Measurements from ENCODE around the gene KRTAP5-6. TPM values are rescaled to one million over a fixed set of nuclear protein-coding genes. Genes with fewer than 3 reads are reported as not detected.
A peak's percentile ranks its signal among the peaks of the same experiment; 100 is the strongest.
"Not testable (repeated sequence)": the region's sequence is repeated elsewhere in the genome, so short reads cannot be mapped to it uniquely, and the experiment has no call there.

KRTAP5-6 gene
- total RNA-seq, 2 donors from 2014 or later = not detected

DNA sequence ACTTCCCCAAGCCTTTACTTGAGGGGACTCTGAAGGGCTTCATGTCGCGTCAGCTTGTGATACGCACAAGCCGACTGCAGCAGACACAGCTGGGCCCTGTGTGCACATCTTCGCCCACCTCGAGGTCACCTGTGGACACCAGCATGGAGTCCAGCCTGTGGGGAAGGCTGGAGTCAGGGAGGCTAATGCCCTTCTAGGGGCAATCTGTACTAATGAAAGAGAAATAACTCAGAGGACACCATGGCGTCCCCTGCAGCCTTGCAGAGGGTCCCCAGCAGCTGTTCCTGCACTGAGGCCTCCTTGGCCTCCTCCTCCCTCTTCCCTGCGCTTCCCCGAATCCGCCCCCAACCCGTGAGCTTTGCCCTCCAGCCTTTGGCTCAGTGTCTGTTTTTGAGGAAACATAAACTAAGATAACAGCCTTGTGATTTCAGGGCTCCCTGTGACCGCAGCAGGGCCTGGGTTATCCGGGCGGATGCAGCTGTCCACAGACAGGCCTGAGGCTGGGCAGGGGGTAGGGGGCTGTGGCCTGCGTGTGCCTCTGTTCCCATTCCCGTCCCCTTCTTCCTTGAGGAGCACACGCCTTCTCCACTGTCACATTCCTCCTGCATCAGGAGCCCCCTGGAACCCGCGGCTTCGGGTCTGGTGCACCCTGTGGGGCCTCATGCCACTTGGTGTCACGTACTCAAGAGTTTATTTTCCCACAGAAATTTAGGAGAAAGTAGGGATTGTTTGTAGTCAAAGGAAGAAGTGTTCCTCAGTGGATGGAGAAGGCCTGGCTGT, 42.4 kb upstream of the KRTAP5-6 start:
- Mint-ChIP-seq H3K36me3 (ENCODE audit: low read depth) (peaks cover 2% of the 10 kb centered on the region), H3K4me1 (peaks cover 6% of the 10 kb centered on the region), H3K27me3 (peaks cover 58% of the 10 kb centered on the region), H3K4me3 (no peak overlapping the region), H3K27ac (no peak overlapping the region)
- DNase-seq (no peak), ATAC-seq (no peak)
- no peaks in the 10 kb centered on the region for H3K9me3 ChIP-seq (ENCODE audit: control insufficient read depth, low read length, poor library complexity, severe bottlenecking)

DNA sequence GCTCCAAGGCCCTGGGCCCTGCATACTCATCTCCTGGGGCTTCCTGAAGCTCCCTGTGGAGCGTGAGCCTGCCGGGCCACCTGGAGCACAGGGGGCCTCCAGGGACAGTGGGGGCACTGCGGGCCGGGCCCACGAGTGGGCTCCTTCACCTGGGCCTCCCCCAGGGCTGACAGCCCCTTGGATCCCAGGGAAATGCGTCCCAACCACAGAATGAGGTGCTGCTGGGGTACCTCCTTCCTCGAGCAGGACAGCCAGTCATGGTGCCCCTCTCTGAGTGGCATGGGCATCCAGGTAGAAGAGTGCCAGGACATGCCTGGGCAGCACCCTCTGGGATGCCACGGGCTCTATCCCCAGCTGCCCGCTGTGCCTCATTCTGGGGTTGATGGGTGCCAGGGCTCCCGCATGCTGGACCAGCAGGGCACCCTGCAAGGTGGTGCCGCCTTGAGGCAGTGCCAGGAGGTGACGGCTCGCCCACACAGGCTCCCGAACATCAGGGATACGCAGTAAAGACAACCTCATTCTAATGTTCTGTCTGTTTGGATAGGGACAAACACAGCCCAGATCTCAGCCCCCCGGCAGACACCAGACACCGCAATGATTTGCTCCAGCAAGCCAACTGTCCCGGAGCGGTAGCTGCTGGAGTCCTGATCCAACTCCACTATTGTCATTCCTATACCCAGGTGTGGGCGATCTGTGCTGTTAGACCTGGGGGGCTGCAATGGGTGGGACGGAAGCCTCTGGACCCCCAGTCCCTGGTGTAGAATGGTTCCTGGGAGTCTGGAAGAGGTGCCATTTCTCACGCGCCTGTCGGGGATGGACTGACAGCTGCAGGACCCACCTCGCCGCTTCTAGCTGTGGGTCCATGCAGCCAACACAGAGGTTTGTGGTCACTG, 41.6 kb upstream of the KRTAP5-6 start:
- ATAC-seq = no peak
- peaks cover 13% of the 10 kb centered on the region for H3K4me1 Mint-ChIP-seq
- H3K4me3 Mint-ChIP-seq = no peak overlapping the region
- H3K36me3 Mint-ChIP-seq (ENCODE audit: low read depth) = peaks cover 8% of the 10 kb centered on the region
- no peaks in the 10 kb centered on the region for H3K9me3 ChIP-seq (ENCODE audit: control insufficient read depth, low read length, poor library complexity, severe bottlenecking)
- no peak overlapping the region for H3K27ac Mint-ChIP-seq
- H3K27me3 Mint-ChIP-seq = peaks cover 66% of the 10 kb centered on the region
- DNase-seq = no peak

DNA sequence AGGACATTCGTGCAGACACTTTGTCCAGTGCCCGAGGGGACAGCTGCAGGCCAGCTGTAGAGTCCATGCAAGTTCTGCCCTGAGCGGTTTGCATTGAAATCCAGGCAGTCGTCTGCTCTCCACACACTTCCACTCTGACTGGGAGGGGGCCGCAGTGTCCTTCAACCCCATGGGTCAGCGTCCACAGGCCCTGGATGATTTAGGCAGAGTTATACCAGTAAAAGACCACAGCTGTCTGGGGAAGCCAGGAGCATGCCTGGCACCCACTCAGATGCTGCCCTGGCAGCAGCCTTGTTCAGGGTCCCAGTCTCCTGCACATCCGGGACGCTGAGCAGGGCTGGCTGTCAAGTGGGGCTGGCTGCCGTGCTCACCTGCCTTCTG, 40.9 kb upstream of the KRTAP5-6 start:
- DNase-seq (no peak), ATAC-seq (no peak)
- Mint-ChIP-seq H3K36me3 (ENCODE audit: low read depth) (peaks cover 8% of the 10 kb centered on the region), H3K27ac (no peak overlapping the region), H3K27me3 (peaks cover 62% of the 10 kb centered on the region), H3K4me1 (peaks cover 14% of the 10 kb centered on the region), H3K4me3 (no peak overlapping the region)
- no peaks in the 10 kb centered on the region for H3K9me3 ChIP-seq (ENCODE audit: control insufficient read depth, low read length, poor library complexity, severe bottlenecking)

DNA sequence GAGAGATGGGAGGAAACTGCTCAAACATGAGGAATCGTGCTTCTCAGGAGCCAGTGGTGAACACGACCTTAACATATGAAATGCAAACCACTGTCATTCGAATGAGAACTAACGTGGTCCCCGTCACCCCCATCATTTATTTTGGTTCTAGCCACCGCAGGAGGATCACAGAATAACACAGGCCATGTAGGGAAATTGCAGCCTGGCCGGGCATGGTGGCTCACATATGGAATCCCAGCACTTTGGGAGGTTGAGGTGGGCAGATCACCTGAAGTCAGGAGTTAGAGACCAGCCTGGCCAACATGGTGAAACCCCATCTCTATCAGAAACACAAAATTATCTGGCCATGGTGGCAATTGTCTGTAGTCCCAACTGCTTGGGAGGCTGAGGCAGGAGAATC, 40.3 kb upstream of the KRTAP5-6 start:
- ATAC-seq (no peak), DNase-seq (no peak)
- H3K27me3 Mint-ChIP-seq = peaks cover 56% of the 10 kb centered on the region
- peaks cover 8% of the 10 kb centered on the region for H3K36me3 Mint-ChIP-seq (ENCODE audit: low read depth)
- H3K4me1 Mint-ChIP-seq = peaks cover 14% of the 10 kb centered on the region
- no peak overlapping the region for H3K27ac Mint-ChIP-seq
- H3K9me3 ChIP-seq (ENCODE audit: control insufficient read depth, low read length, poor library complexity, severe bottlenecking) = no peaks in the 10 kb centered on the region
- H3K4me3 Mint-ChIP-seq = no peak overlapping the region

DNA sequence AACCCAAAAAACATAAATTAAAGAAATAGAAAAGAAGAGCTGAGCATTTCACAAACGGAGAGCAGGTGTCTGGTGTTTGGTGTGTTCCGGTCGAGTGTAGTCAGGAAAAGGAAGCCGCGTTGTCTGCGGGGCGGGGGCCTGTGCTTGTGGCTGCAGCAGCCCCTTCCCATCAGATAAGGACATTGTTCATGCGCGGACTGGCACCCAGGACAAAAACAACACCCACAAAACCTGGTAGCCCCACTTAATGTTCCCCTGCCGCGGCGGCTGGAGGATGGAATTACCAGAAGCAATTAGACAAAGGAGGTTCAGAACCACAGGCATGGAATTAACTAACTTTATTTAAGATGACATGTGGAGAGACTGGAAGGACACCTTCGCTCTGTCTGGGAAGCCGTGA, 37.5 kb upstream of the KRTAP5-6 start:
- Mint-ChIP-seq H3K27ac (no peak overlapping the region), H3K4me1 (peaks cover 12% of the 10 kb centered on the region), H3K4me3 (no peak overlapping the region), H3K36me3 (ENCODE audit: low read depth) (peaks cover 6% of the 10 kb centered on the region), H3K27me3 (peaks cover 54% of the 10 kb centered on the region)
- no peaks in the 10 kb centered on the region for H3K9me3 ChIP-seq (ENCODE audit: control insufficient read depth, low read length, poor library complexity, severe bottlenecking)
- ATAC-seq = no peak
- DNase-seq = no peak

DNA sequence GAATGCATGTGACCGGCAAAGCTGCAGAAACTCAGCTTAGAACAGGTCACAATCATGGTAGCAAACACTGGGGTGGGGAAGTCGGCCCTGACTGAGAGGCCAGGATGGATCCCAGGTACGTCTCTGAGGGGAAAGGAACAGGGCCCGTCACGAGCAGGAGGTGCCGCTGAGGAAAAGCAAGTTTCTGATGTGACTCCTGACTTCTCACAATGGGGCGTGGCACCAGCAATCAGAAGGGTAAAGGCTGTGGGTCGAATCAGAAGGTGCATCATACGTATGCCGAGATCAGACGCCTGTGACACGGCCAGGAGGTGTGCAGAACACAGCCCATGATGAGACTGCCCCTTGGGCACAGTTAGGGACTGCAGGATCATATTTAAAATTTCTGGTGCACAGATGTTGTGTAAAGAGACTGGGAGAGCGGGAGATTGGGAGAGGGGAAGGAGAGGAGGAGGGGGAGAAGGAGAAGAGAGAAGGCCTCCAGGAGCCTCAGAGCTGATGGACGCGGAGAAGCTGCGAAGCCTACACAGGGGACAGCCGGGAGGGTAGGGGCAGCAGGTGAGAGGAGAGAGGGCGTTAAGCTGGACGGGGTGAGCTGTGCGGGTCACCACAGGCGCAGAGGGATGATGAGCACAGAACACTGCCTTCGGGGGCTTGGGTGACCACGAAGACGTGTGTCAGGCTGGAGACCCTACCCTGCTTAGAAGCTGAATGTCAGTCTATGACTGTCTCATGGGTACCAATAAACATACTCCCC, 36.7 kb upstream of the KRTAP5-6 start:
- Mint-ChIP-seq H3K27me3 (peaks cover 49% of the 10 kb centered on the region), H3K4me3 (no peak overlapping the region), H3K36me3 (ENCODE audit: low read depth) (peaks cover 6% of the 10 kb centered on the region), H3K27ac (no peak overlapping the region), H3K4me1 (peaks cover 12% of the 10 kb centered on the region)
- ATAC-seq (no peak), DNase-seq (no peak)
- H3K9me3 ChIP-seq (ENCODE audit: control insufficient read depth, low read length, poor library complexity, severe bottlenecking) = no peaks in the 10 kb centered on the region

- not testable (repeated sequence) for H3K27ac Mint-ChIP-seq; H3K36me3 Mint-ChIP-seq (ENCODE audit: low read depth); ATAC-seq; DNase-seq; H3K9me3 ChIP-seq (ENCODE audit: control insufficient read depth, low read length, poor library complexity, severe bottlenecking)
- H3K4me3 Mint-ChIP-seq = peak overlapping the region; percentile 21
- peaks cover 39% of the 10 kb centered on the region for H3K27me3 Mint-ChIP-seq
- peaks cover 12% of the 10 kb centered on the region for H3K4me1 Mint-ChIP-seq
These were observed 35.3 kb upstream of the KRTAP5-6 start for GRCh38 chr11:1661454-1662269.

DNA sequence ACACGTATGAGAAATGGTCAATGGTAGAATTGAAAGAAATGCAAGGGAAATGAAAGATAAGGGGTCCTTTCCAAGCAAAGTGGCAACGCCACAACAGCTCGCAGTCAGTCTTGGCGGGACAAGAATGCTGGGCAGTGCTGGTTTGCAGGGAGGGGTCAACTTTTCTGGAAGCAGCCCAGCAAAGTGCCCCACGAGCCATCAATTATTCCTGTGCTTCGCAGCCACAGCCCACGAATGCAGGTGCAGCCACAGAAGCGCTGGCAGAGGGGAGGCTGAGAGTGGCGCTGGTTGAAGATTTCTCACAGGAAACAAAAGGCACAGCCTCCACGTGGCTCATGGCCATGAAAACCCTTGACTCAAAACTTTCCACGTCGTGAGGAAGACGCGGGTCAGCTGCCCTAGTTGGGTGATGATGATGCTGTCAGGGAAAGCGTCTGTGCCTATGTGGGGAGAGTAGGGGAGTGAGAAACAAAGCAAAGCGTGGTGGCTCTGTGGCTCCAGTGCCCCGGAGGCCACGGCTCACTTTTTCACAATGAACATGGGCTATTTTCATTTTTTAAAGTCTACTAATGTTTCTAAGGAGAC, 34.2 kb upstream of the KRTAP5-6 start:
- not testable (repeated sequence) for DNase-seq; ATAC-seq; H3K36me3 Mint-ChIP-seq (ENCODE audit: low read depth); H3K9me3 ChIP-seq (ENCODE audit: control insufficient read depth, low read length, poor library complexity, severe bottlenecking); H3K27ac Mint-ChIP-seq; H3K4me3 Mint-ChIP-seq
- H3K4me1 Mint-ChIP-seq = peaks cover 12% of the 10 kb centered on the region
- peaks cover 37% of the 10 kb centered on the region for H3K27me3 Mint-ChIP-seq

- no peaks in the 10 kb centered on the region for H3K9me3 ChIP-seq (ENCODE audit: control insufficient read depth, low read length, poor library complexity, severe bottlenecking)
- ATAC-seq = no peak
- no peak overlapping the region for H3K4me3 Mint-ChIP-seq
- peaks cover 2% of the 10 kb centered on the region for H3K36me3 Mint-ChIP-seq (ENCODE audit: low read depth)
- no peak for DNase-seq
- H3K27me3 Mint-ChIP-seq = peaks cover 23% of the 10 kb centered on the region
- H3K4me1 Mint-ChIP-seq = peaks cover 1% of the 10 kb centered on the region
- no peak overlapping the region for H3K27ac Mint-ChIP-seq
These were observed 31.7 kb upstream of the KRTAP5-6 start for GRCh38 chr11:1665313-1665712.

GRCh38 chr11:1667121-1667850, 29.7 kb upstream of the KRTAP5-6 start:
- ATAC-seq = no peak
- H3K36me3 Mint-ChIP-seq (ENCODE audit: low read depth) = no peaks in the 10 kb centered on the region
- DNase-seq = no peak
- H3K4me1 Mint-ChIP-seq = no peaks in the 10 kb centered on the region
- no peaks in the 10 kb centered on the region for H3K9me3 ChIP-seq (ENCODE audit: control insufficient read depth, low read length, poor library complexity, severe bottlenecking)
- H3K27me3 Mint-ChIP-seq = peaks cover 27% of the 10 kb centered on the region
- H3K4me3 Mint-ChIP-seq = no peak overlapping the region
- H3K27ac Mint-ChIP-seq = no peak overlapping the region

- H3K9me3 ChIP-seq (ENCODE audit: control insufficient read depth, low read length, poor library complexity, severe bottlenecking) = no peaks in the 10 kb centered on the region
- ATAC-seq = no peak
- no peaks in the 10 kb centered on the region for H3K36me3 Mint-ChIP-seq (ENCODE audit: low read depth)
- H3K27ac Mint-ChIP-seq = peak overlapping the region; percentile 4
- no peak for DNase-seq
- no peaks in the 10 kb centered on the region for H3K4me1 Mint-ChIP-seq
- H3K4me3 Mint-ChIP-seq = no peak overlapping the region
- H3K27me3 Mint-ChIP-seq = peaks cover 28% of the 10 kb centered on the region
These were observed 29.1 kb upstream of the KRTAP5-6 start for GRCh38 chr11:1667906-1668305.

All from T-helper 17 cell (primary cell).